Rectal smooth muscle tissue (tissue), 1 donor: ENCODE results near the gene HDGFL1.

Experiments used
- H3K27ac ChIP-seq: one replicate; pipeline ENCODE4 v1.7.0; 2013; ENCODE audit warnings: low read depth, low read length, inconsistent platforms
- H3K27me3 ChIP-seq: one replicate; pipeline ENCODE4 v1.7.0; 2013; ENCODE audit warnings: low read length; ENCODE audit not compliant: control insufficient read depth, insufficient read depth
- H3K36me3 ChIP-seq: one replicate; pipeline ENCODE4 v1.7.0; 2013; ENCODE audit warnings: low read length; ENCODE audit not compliant: control insufficient read depth, insufficient read depth
- H3K4me1 ChIP-seq: one replicate; pipeline ENCODE4 v1.7.0; 2013; ENCODE audit warnings: low read length; ENCODE audit not compliant: control insufficient read depth, insufficient read depth
- H3K4me3 ChIP-seq: one replicate; pipeline ENCODE4 v1.7.0; 2013; ENCODE audit warnings: low read length
- H3K9ac ChIP-seq: one replicate; pipeline ENCODE4 v1.7.0; 2013; ENCODE audit warnings: low read length

Gene HDGFL1

GRCh38 chr6:22558288-22558882 lies 11.0 kb upstream of the HDGFL1 start:
- no peak overlapping the region for H3K4me3 ChIP-seq
- no peak overlapping the region for H3K27ac ChIP-seq
- H3K27me3 ChIP-seq = no peaks in the 10 kb centered on the region
- no peaks in the 10 kb centered on the region for H3K36me3 ChIP-seq
- H3K9ac ChIP-seq = no peak overlapping the region
- peaks cover 20% of the 10 kb centered on the region for H3K4me1 ChIP-seq

GRCh38 chr6:22568854-22569253 lies 512 bp upstream of the HDGFL1 start:
- H3K9ac ChIP-seq = no peak overlapping the region
- H3K27ac ChIP-seq = no peak overlapping the region
- no peaks in the 10 kb centered on the region for H3K4me1 ChIP-seq
- no peaks in the 10 kb centered on the region for H3K36me3 ChIP-seq
- H3K27me3 ChIP-seq = no peaks in the 10 kb centered on the region
- H3K4me3 ChIP-seq = no peak overlapping the region

- no peaks in the 10 kb centered on the region for H3K27me3 ChIP-seq
These were observed 802 bp downstream of the HDGFL1 start for GRCh38 chr6:22570185-22570551.

DNA sequence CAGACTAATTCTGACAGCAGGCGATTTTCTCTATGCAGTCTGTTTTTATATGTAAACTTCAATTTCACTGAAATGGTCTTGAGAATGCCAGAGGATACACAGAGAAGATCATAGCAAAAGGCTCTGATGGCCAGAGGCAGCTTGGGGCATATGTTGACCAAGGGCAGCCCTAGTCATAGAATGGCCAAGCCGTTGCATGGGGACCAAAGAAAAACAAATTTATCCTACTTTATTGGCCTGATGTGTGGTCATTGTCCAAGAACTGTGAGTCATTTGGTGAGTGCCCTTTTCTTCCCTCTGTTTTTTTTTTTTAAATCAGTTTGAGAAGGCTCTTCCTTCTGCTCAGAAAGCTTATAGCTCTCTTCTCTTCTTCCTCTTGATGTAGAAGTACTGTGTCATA lies 5.8 kb downstream of the HDGFL1 start:
- no peaks in the 10 kb centered on the region for H3K36me3 ChIP-seq
- H3K27ac ChIP-seq = no peak overlapping the region
- H3K27me3 ChIP-seq = no peaks in the 10 kb centered on the region
- no peaks in the 10 kb centered on the region for H3K4me1 ChIP-seq
- H3K4me3 ChIP-seq = no peak overlapping the region
- H3K9ac ChIP-seq = no peak overlapping the region

More at GRCh38 chr6:22570185-22570551, 802 bp downstream of the HDGFL1 start:
- no peaks in the 10 kb centered on the region for H3K4me1 ChIP-seq
- H3K27ac ChIP-seq = no peak overlapping the region
- no peaks in the 10 kb centered on the region for H3K36me3 ChIP-seq
- no peak overlapping the region for H3K4me3 ChIP-seq
- H3K9ac ChIP-seq = no peak overlapping the region

- H3K4me1 ChIP-seq = no peaks in the 10 kb centered on the region
- no peaks in the 10 kb centered on the region for H3K27me3 ChIP-seq
- no peak overlapping the region for H3K9ac ChIP-seq
- H3K4me3 ChIP-seq = no peak overlapping the region
- no peak overlapping the region for H3K27ac ChIP-seq
- H3K36me3 ChIP-seq = no peaks in the 10 kb centered on the region
These were observed 10.1 kb downstream of the HDGFL1 start for GRCh38 chr6:22579439-22579838.

DNA sequence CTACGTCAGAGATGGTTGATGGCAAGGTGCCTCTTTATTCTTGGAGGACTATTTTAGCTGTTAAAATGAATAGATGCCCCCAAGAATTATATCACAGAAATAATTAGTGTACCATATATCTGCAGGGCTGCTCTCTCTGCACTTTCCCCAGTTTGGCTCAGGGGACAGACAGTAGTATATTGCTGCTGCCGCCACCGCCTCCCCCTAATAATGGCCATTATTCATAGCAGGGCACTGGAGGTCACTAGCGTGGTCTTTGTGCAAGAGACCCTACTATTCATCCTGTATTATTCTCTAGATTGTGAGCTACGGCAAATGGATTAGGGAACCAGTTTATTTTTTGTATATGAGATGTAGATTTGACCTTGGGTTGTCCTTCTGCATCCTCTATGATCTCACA lies 11.0 kb downstream of the HDGFL1 start:
- no peaks in the 10 kb centered on the region for H3K27me3 ChIP-seq
- H3K9ac ChIP-seq = no peak overlapping the region
- H3K4me3 ChIP-seq = no peak overlapping the region

GRCh38 chr6:22582417-22583205 lies 13.2 kb downstream of the HDGFL1 start:
- H3K36me3 ChIP-seq = no peaks in the 10 kb centered on the region
- no peak overlapping the region for H3K9ac ChIP-seq
- H3K4me3 ChIP-seq = no peak overlapping the region

More for the DNA sequence above, 11.0 kb downstream of the HDGFL1 start:
- H3K4me1 ChIP-seq = no peaks in the 10 kb centered on the region
- H3K27ac ChIP-seq = no peak overlapping the region
- H3K36me3 ChIP-seq = no peaks in the 10 kb centered on the region

DNA sequence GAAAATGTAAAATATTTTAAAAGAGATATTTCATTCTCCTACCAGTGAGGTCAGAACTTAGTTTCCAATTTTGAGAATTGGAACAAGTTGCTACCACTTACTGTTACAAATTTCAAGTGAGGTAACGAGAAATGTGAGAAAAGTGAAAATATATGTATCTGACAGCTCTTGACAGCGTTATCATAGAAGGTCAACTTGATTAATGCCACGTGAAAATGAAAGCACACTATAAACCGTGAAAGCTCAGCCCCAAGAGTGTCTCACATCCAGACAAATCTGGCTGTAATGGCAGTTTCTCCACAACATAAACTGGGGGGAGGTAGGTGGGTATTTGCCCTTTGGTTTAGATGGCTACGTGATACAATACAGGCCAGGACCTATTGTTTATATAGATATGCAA lies 13.9 kb downstream of the HDGFL1 start:
- no peaks in the 10 kb centered on the region for H3K36me3 ChIP-seq
- H3K4me3 ChIP-seq = no peak overlapping the region
- H3K9ac ChIP-seq = no peak overlapping the region
- H3K4me1 ChIP-seq = no peaks in the 10 kb centered on the region
- H3K27ac ChIP-seq = no peak overlapping the region
- H3K27me3 ChIP-seq = no peaks in the 10 kb centered on the region

More at GRCh38 chr6:22582417-22583205, 13.2 kb downstream of the HDGFL1 start:
- no peaks in the 10 kb centered on the region for H3K27me3 ChIP-seq
- no peak overlapping the region for H3K27ac ChIP-seq
- no peaks in the 10 kb centered on the region for H3K4me1 ChIP-seq

GRCh38 chr6:22583927-22584326 lies 14.6 kb downstream of the HDGFL1 start:
- no peak overlapping the region for H3K27ac ChIP-seq
- no peaks in the 10 kb centered on the region for H3K27me3 ChIP-seq
- no peak overlapping the region for H3K4me3 ChIP-seq
- no peaks in the 10 kb centered on the region for H3K36me3 ChIP-seq
- no peaks in the 10 kb centered on the region for H3K4me1 ChIP-seq
- no peak overlapping the region for H3K9ac ChIP-seq

- H3K9ac ChIP-seq = no peak overlapping the region
These were observed 19.8 kb downstream of the HDGFL1 start for GRCh38 chr6:22589118-22589517.

DNA sequence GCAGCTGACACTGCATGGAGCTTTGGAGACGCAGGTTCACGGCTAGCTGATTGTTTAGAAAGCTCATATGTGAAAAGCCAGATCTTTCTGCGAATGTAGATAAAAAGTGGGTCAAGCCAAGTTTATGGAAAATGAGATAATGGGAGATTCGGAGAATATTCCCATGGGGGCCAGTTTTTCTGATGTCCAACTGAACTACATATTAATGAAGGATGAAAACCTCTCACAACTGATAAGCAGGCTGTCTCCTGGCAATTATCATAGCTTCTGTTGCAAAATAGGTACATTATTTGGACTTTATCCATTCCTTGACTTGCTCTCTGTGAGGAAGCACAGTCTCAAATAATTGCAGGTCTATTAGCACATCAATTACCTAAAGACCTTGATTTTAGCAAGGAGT lies 21.1 kb downstream of the HDGFL1 start:
- no peaks in the 10 kb centered on the region for H3K36me3 ChIP-seq
- H3K4me1 ChIP-seq = no peaks in the 10 kb centered on the region
- H3K27ac ChIP-seq = no peak overlapping the region

More at GRCh38 chr6:22589118-22589517, 19.8 kb downstream of the HDGFL1 start:
- no peak overlapping the region for H3K27ac ChIP-seq
- H3K36me3 ChIP-seq = no peaks in the 10 kb centered on the region
- H3K4me1 ChIP-seq = no peaks in the 10 kb centered on the region
- no peaks in the 10 kb centered on the region for H3K27me3 ChIP-seq
- H3K4me3 ChIP-seq = no peak overlapping the region

GRCh38 chr6:22593895-22594294 lies 24.5 kb downstream of the HDGFL1 start:
- no peaks in the 10 kb centered on the region for H3K4me1 ChIP-seq
- H3K27ac ChIP-seq = no peak overlapping the region
- H3K9ac ChIP-seq = no peak overlapping the region
- H3K36me3 ChIP-seq = no peaks in the 10 kb centered on the region
- H3K27me3 ChIP-seq = no peaks in the 10 kb centered on the region
- H3K4me3 ChIP-seq = no peak overlapping the region

More for the DNA sequence above, 21.1 kb downstream of the HDGFL1 start:
- H3K4me3 ChIP-seq = no peak overlapping the region
- no peak overlapping the region for H3K9ac ChIP-seq
- no peaks in the 10 kb centered on the region for H3K27me3 ChIP-seq

DNA sequence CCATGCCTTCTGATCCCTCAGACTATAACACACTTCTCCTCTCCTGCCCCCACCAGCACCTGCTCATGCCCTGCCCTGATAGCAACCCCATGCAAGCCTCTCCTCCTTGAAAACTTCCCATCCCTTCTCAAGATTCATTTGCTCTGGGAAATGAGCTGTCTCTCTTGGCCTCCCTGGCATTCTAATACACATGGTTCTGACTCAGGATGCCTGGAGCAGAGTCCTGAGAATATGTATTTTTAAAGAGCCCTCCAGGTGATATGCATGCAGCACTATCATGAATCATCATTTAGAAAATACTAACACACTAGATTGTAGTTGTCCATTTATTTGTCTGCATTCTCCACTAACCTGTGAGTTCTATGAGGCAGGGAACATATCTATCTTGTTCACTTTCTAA lies 26.6 kb downstream of the HDGFL1 start:
- Histone ChIP-seq H3K9ac (no peak overlapping the region), H3K27ac (no peak overlapping the region), H3K4me3 (no peak overlapping the region), H3K36me3 (no peaks in the 10 kb centered on the region), H3K4me1 (no peaks in the 10 kb centered on the region), H3K27me3 (no peaks in the 10 kb centered on the region)
